Stimulated activated CD4-positive, alpha-beta T cell treated with anti-CD3 and anti-CD28 coated beads, TNF-alpha, amount 100 ng/mL, for 24 hours (primary cell): ENCODE measurements around the gene MBP.
"Not testable (repeated sequence)": the region's sequence is repeated elsewhere in the genome, so short reads cannot be mapped to it uniquely, and the experiment has no call there.

Source experiments
- DNase-seq, 3 experiments: peaks; one replicate each; pipeline ENCODE4 v3.0.0-alpha.2; 2020; ENCODE audit warnings: low read depth in 3 of 3

MBP gene

DNA sequence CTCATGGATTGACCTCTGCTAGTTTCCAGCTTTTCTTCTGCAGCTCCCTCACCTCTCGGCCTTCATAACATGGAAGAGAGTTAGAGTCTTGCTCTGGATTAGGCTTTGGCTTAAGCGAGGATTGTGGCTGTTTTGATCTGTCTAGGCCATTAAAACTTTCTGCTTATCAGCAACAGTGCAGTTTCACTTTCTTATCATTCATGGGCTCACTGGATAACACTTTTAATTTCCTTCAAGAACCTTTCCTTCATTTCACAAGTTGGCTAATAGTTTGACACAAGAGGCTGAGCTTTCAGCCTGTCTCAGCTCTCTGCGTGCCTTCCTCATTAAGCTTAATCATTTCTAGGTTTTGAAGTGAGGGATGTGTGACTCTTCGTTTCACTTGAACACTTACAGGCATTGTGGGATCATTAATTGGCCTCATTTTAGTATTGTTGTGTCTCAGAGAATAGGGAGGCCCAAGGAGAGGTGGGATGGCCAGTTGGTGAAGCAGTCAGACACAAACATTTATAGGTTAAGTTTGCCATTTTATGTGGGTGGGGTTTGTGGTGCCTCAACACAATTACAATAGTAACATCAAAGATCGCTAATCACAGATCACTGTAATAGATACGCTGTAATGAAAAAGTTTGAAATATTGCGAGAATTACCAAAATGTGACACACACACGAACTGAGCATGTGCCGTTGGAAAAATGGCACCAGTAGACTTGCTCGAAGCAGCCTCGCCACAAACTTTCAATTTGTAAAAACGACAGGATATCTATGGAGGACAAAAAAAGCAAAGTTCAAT lies 180.9 kb downstream of the MBP start:
- no peak for DNase-seq

- no peak for DNase-seq
These were observed 184.2 kb downstream of the MBP start for GRCh38 chr18:76948345-76948744.

- not testable (repeated sequence) for DNase-seq
These were observed 188.2 kb downstream of the MBP start for GRCh38 chr18:76944346-76944745.

DNA sequence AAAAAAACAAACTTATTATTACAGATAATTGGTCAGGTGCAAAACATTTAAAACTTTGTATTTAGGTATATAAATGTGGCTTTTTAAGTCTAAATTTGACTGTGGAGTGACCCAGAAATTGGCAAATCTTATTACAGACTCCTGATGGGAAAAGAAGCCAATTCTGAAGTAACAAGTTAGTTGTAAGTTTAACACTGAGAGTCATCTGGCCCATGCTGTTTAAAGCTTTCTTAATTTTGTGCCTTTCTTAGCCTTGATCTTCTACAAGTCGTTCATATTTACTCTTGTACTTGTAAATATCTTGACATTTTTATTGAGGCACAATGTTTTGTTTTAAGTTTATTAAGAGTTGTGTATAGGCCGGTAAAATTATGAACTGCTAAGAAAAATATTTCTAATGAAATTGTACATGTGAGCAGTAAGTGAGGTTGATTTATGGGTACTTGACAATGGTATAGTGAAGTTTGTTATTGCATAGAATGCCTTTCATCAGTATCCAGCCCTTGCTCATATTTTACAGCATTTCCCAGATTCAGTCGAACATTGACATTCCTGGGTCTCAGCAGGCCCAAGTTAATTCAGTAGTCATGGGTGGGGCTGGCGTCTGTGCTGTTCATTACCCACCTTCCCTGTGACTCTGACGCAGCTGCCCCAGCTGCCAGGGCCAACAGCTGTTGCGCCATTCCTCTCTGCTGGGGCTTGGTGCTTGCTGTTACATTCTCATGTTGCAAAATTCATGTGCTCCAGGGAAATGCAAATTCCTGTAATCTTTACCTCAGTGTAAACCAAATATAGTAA lies 188.8 kb downstream of the MBP start:
- DNase-seq, result no peak

- no peak for DNase-seq
These were observed 191.3 kb downstream of the MBP start for GRCh38 chr18:76941284-76941683.

- DNase-seq, result no peak
These were observed 194.0 kb downstream of the MBP start for GRCh38 chr18:76938619-76939018.

DNA sequence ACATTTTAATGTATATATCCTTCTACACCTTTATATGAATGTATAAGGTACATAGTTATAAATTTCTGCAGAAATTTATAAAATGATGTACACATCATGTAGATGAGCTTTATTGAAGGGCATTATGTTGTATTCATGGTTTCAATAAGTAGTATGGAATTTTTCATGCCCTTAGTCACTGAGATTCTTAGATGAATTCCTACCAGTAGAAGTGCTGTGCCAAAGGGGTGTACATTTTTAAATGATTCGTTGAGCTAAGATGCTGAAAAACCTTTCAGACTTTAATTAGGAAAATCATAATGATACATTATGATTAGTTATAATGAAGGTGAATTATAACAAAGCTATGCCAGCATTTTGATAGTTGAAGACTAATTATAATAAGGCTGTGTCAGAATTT lies 195.0 kb downstream of the MBP start:
- no peak for DNase-seq

GRCh38 chr18:76936877-76937276 lies 195.7 kb downstream of the MBP start:
- no peak for DNase-seq

DNA sequence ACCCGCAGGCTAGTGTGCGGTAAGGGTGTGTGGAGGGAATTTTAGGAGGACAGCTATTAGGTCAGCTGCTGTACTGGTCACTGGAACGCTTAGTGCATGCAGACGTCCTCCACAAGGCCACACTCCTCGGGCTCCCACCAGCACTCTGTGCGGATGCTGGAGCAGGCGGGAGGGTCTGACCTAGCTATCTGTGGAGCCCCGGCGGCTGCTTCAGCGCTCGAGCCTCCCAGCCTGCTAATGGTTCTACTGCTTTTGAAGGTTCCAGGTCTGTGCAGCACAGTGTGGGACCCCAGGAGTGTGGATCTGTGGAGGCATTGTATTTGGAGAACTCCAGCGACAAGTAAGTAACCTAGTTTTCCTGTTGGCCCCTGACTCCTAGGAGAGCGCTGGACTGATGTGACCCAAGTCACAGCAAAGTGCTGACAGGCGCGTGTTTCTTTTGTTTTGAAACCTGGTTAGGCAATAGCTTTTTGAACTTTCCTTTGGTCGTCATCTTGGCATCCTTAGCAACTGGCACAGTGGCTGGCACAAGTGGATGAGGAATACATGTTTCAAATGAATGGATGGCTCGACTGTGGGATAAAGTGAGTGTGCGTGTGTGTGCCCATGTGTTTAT lies 196.8 kb downstream of the MBP start:
- no peak for DNase-seq

DNA sequence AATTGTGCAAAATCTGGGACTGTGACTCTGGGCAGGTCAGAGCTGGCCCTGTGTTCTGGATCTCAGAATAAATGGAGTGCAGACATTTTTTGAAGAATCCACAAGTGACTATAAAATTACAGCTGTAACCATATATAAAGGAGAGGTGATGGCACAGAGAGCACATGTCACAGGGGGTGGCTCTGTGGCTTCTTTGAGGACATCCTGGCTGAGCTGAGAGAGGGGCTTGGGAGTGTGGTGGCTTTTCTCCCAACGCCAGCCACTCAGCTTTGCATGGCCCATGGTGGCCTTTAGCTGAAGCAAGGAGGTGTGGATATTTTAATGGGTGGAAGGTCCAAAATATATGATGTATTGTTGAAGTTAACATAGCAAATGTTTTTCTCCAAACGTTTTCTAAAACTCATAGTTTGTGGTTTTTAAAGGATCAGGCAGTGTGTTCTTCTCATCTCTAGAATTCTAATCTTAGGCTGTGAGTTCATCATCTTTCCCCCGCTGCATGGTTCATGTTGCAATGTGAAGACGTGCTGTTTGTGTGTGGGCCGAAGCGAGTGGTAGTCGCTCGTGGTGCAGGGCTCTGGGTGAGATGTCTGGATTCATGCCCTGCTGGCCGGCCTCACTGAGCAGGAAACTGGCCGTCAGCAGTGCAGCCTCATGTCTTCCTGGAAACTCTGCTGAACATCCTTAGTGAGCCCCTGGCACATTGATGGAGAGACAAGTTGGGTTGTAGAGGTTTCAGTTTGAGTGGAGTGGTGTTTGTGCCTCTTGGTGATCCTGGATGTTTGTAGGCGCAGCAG lies 200.4 kb downstream of the MBP start:
- DNase-seq, result no peak

DNA sequence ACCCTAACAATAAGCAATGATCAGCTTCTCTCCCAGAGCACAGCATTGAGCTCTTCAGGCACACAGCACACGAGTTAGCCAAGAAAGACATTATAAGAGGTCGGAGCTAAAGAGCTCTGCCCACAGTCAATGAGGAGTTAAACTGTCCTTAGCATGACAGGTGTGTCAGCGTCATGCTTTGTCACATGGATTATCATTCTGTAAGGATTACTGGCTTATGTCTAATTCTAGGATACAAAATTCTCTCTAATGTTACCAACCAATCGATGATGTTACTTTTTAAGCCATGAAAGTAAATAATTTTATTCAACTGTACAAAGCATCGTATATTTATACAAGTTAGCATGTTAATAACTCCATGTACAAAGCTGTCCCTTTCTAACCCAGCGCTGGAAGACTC lies 201.4 kb downstream of the MBP start:
- no peak for DNase-seq
